HepG2 (cell line): ENCODE data around the gene SNPH.

ENCODE experiments used
- CCAR2 ChIP-seq: fragments of 200-400 bp; formaldehyde crosslinking; optimal IDR thresholded peaks from 2 replicates; pipeline ENCODE3; 2018; ENCODE audit warnings: low read depth, mild to moderate bottlenecking, low read length, moderate library complexity
- MYC ChIP-seq: sonication (generic); formaldehyde crosslinking; IDR thresholded peaks from 2 replicates; pipeline ENCODE4 v1.9.0; 2021; ENCODE audit warnings: missing genetic modification reagents, borderline replicate concordance
- MYNN ChIP-seq: sonication (generic); formaldehyde crosslinking; IDR thresholded peaks from 2 replicates; pipeline ENCODE4 v1.4.0; 2020; ENCODE audit warnings: mild to moderate bottlenecking, low read depth, missing genetic modification reagents
- NFE2L1 ChIP-seq: sonication (generic); formaldehyde crosslinking; IDR thresholded peaks from 2 replicates; pipeline ENCODE4 v1.4.0; 2020; ENCODE audit warnings: missing genetic modification reagents, mild to moderate bottlenecking, borderline replicate concordance
- PRDM4 ChIP-seq: sonication (generic); formaldehyde crosslinking; IDR thresholded peaks from 2 replicates; pipeline ENCODE4 v1.9.0; 2021; ENCODE audit warnings: missing genetic modification reagents, borderline replicate concordance
- RBM22 ChIP-seq: fragments of 200-400 bp; formaldehyde crosslinking; optimal IDR thresholded peaks from 2 replicates; pipeline ENCODE3; 2017; ENCODE audit warnings: mild to moderate bottlenecking, low read length, moderate library complexity
- ZFP62 ChIP-seq: sonication (generic); formaldehyde crosslinking; IDR thresholded peaks from 2 replicates; pipeline ENCODE4 v1.4.0; 2020; ENCODE audit warnings: missing genetic modification reagents
- ZNF138 ChIP-seq: sonication (generic); formaldehyde crosslinking; IDR thresholded peaks from 2 replicates; pipeline ENCODE4 v1.5.0; 2020; ENCODE audit warnings: mild to moderate bottlenecking, low read depth, missing genetic modification reagents
- ZNF234 ChIP-seq: sonication (generic); formaldehyde crosslinking; conservative IDR thresholded peaks from 2 replicates; pipeline ENCODE4 v1.5.1; 2020; ENCODE audit warnings: mild to moderate bottlenecking, missing genetic modification reagents
- TF ChIP-seq, protein P1 (sequence below): sonication (generic); formaldehyde crosslinking; IDR thresholded peaks from 2 replicates; pipeline ENCODE4 v1.5.0; 2020; ENCODE audit warnings: mild to moderate bottlenecking, missing genetic modification reagents, moderate library complexity
- TF ChIP-seq, protein P2 (sequence below): IDR thresholded peaks from 2 replicates; pipeline ENCODE4 v1.6.1; 2012; ENCODE audit warnings: inconsistent platforms

DNA sequence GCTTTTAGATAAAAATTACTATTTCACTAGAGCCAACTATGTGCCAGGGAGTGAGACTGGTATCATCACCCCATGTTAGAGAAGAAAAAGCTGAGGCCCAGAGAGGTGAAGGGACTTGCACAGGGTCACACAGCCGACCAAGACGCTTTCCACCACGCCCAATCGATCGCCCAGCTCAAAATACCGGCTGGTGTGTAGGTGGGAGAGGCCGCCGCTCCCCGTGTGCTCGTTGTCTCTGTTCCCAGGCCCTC lies 253 bp upstream of the SNPH start:
- TF ChIP-seq CCAR2 (no peak), NFE2L1 (CRISPR knock-in tag) (no peak), MYC (no peak), ZFP62 (no peak), MYNN (CRISPR knock-in tag) (no peak), PRDM4 (CRISPR knock-in tag) (no peak), ZNF138 (CRISPR knock-in tag) (no peak), RBM22 (no peak), ZNF234 (no peak)
- TF ChIP-seq, protein P1, sequence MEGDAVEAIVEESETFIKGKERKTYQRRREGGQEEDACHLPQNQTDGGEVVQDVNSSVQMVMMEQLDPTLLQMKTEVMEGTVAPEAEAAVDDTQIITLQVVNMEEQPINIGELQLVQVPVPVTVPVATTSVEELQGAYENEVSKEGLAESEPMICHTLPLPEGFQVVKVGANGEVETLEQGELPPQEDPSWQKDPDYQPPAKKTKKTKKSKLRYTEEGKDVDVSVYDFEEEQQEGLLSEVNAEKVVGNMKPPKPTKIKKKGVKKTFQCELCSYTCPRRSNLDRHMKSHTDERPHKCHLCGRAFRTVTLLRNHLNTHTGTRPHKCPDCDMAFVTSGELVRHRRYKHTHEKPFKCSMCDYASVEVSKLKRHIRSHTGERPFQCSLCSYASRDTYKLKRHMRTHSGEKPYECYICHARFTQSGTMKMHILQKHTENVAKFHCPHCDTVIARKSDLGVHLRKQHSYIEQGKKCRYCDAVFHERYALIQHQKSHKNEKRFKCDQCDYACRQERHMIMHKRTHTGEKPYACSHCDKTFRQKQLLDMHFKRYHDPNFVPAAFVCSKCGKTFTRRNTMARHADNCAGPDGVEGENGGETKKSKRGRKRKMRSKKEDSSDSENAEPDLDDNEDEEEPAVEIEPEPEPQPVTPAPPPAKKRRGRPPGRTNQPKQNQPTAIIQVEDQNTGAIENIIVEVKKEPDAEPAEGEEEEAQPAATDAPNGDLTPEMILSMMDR = no peak
- TF ChIP-seq, protein P2, sequence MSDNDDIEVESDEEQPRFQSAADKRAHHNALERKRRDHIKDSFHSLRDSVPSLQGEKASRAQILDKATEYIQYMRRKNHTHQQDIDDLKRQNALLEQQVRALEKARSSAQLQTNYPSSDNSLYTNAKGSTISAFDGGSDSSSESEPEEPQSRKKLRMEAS = no peak
